ENCODE data around the gene DNAJC6.
A peak's percentile ranks its signal among the peaks of the same experiment; 100 is the strongest.
"Not testable (repeated sequence)": the region's sequence is repeated elsewhere in the genome, so short reads cannot be mapped to it uniquely, and the experiment has no call there.

Gene DNAJC6

GRCh38 chr1:65357291-65357960 lies 48.1 kb downstream of the DNAJC6 start:
- DNase-seq: no peak

GRCh38 chr1:65359888-65360287 lies 50.5 kb downstream of the DNAJC6 start:
- no peak for DNase-seq

GRCh38 chr1:65360648-65361047 lies 51.3 kb downstream of the DNAJC6 start:
- no peak for DNase-seq

- no peak for DNase-seq
Observed at GRCh38 chr1:65362545-65362944, 53.2 kb downstream of the DNAJC6 start.

GRCh38 chr1:65363484-65363883 lies 54.1 kb downstream of the DNAJC6 start:
- no peak for DNase-seq

GRCh38 chr1:65368403-65368802 lies 59.1 kb downstream of the DNAJC6 start:
- DNase-seq: no peak

- no peak for DNase-seq
Observed at GRCh38 chr1:65371544-65371943, 62.2 kb downstream of the DNAJC6 start.

GRCh38 chr1:65372557-65372956 lies 63.2 kb downstream of the DNAJC6 start:
- DNase-seq: no peak

- DNase-seq: no peak
Observed at GRCh38 chr1:65377496-65378246, 68.3 kb downstream of the DNAJC6 start.

GRCh38 chr1:65378247-65378946 lies 69.1 kb downstream of the DNAJC6 start:
- no peak for DNase-seq

- not testable (repeated sequence) for DNase-seq
Observed at GRCh38 chr1:65384426-65384825, 75.1 kb downstream of the DNAJC6 start.

GRCh38 chr1:65386439-65386838 lies 77.1 kb downstream of the DNAJC6 start:
- no peak for DNase-seq

- DNase-seq: no peak
Observed at GRCh38 chr1:65387821-65388220, 78.5 kb downstream of the DNAJC6 start.

GRCh38 chr1:65388908-65389695 lies 79.8 kb downstream of the DNAJC6 start:
- DNase-seq: no peak

GRCh38 chr1:65392497-65392896 lies 83.2 kb downstream of the DNAJC6 start:
- DNase-seq: no peak

- DNase-seq: no peak
Observed at GRCh38 chr1:65393347-65393746, 84.0 kb downstream of the DNAJC6 start.

GRCh38 chr1:65393928-65394327 lies 84.6 kb downstream of the DNAJC6 start:
- DNase-seq: no peak

- peak in 3 of 4 experiments; percentile 2 to 29 (median 5) for DNase-seq
Observed at GRCh38 chr1:65395887-65396612, 86.7 kb downstream of the DNAJC6 start.

- DNase-seq: no peak
Observed at GRCh38 chr1:65398083-65398482, 88.7 kb downstream of the DNAJC6 start.

- no peak for DNase-seq
Observed at GRCh38 chr1:65399003-65399402, 89.7 kb downstream of the DNAJC6 start.

- DNase-seq: no peak
Observed at GRCh38 chr1:65401612-65402011, 92.3 kb downstream of the DNAJC6 start.

- no peak for DNase-seq
Observed at GRCh38 chr1:65404941-65405340, 95.6 kb downstream of the DNAJC6 start.
